GM19324 (cell line): ENCODE data around the gene ERLEC1.
"Not testable (repeated sequence)": the region's sequence is repeated elsewhere in the genome, so short reads cannot be mapped to it uniquely, and the experiment has no call there.

Source experiments
- ATAC-seq: cut with Tn5 transposase; IDR thresholded peaks from one replicate; pipeline ENCODE4 v1.9.1; 2021; ENCODE audit warnings: mild to moderate bottlenecking, moderate library complexity; ENCODE audit not compliant: unreplicated experiment, low FRiP score

Gene ERLEC1

DNA sequence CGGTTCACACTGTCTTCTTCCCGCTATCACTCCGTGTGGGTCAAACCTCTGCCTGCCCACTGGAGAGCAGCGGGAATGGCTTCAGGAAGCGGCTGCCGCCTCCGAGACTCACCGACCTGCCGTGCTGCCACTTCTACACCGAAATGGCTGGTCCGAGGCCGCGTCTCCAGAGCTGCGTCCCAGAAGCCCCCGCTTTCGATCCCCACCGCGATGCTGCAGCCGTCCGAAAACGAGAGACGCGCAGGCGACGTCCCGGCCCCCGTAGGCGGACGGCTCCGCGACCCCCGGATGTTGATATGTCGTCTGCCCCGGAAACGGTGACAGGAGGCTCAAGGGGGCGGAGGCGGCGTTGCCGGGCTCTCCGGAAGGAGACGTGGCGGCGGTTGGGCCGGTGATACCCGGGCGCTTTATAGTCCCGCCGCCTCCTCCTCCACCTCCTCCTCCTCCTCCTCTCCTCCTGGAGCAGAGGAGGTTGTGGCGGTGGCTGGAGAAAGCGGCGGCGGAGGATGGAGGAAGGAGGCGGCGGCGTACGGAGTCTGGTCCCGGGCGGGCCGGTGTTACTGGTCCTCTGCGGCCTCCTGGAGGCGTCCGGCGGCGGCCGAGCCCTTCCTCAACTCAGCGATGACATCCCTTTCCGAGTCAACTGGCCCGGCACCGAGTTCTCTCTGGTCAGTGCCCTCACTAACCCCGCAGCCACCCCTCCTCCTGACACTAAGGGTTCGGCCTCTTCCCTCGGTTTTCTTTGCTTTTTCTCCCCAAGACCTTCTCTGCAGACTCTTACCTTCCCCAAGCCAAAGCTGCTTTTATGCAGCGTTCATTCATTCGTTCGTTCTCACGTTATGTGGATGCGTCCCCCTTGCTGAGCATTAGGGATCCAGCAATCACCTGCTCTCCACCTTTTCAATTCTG is at the start of gene ERLEC1, which contains the start of gene ASB3:
Gene ERLEC1, plus strand, starts transcription at position 340 of the 909 bp plus-strand sequence. Its CDS starts 167 bp downstream, at position 507.
Gene ASB3, minus strand, starts transcription at position 249 of the 909 bp plus-strand sequence. CDS start 21,381 bp downstream, outside the sequence.
- peak; percentile 98 for ATAC-seq

DNA sequence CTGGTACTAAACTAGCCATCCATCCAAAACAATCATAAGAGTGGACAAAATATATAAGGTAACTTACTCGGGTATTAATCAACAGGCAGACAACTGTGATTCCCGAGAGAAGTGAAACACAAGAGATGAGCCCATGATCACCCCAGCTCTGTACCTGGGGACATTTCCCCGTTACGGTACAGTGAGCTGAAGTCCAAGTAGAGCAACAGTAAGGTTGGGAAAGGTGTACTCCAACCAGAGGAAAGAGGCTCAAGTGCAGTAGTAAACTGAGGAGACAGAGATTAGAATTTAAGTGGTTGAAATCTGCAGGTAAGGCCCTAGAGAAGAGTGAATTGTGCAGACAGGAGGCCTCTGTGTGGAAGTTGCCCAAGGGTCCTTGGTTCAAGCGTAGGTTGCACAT is 49.8 kb upstream of the ERLEC1 start:
- ATAC-seq, result no peak

- ATAC-seq, result no peak
Observed at GRCh38 chr2:53739032-53739431, 47.8 kb upstream of the ERLEC1 start.

DNA sequence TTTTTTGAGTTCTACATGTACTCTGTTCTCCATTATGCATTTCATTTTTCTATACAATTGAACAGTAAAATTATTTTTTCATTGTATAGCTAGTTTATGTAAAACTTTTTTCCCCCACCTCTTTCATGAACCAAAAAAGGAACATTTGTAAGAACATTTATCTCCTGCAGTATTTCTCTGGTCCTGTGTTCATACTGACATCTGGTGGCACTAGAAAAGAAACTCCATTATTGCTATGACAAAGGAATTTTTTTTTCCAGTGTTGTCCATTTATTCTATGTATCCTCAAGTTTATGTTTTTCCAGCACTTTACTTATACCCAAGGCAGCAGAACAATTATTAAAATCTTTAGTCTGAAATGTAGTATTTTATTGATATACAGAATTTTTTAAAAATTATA is 46.7 kb upstream of the ERLEC1 start:
- no peak for ATAC-seq

- ATAC-seq, result no peak
Observed at GRCh38 chr2:53744395-53745065, 42.3 kb upstream of the ERLEC1 start.

GRCh38 chr2:53750041-53750768 is 36.6 kb upstream of the ERLEC1 start:
- ATAC-seq, result no peak

GRCh38 chr2:53751728-53752127 is 35.1 kb upstream of the ERLEC1 start:
- no peak for ATAC-seq

GRCh38 chr2:53752385-53752784 is 34.5 kb upstream of the ERLEC1 start:
- ATAC-seq, result no peak

- ATAC-seq, result no peak
Observed at GRCh38 chr2:53753041-53753440, 33.8 kb upstream of the ERLEC1 start.

DNA sequence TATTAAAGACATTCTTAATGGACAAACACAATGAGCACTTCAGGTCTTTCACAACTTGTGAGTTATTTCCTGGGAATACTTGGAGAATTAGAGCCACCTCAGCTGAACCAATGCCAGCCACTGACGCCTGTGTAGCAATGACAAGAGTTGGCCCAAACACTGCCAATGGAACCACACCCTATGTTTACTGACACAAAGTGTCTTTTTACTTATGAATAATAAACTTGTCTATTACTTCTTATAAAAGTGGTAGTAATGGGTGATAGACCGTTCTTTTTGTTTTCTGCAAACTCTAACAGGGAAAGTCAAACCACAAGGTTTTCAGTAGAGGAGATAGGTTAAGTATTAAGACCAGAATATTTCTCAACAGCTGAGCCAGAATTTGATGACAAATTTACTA is 31.7 kb upstream of the ERLEC1 start:
- ATAC-seq, result no peak

GRCh38 chr2:53756644-53757043 is 30.2 kb upstream of the ERLEC1 start:
- ATAC-seq, result no peak

GRCh38 chr2:53757206-53757605 is 29.6 kb upstream of the ERLEC1 start:
- not testable (repeated sequence) for ATAC-seq

- ATAC-seq, result no peak
Observed at GRCh38 chr2:53765767-53766166, 21.1 kb upstream of the ERLEC1 start.

GRCh38 chr2:53767405-53768241 is 19.2 kb upstream of the ERLEC1 start, which contains the start of gene CHAC2:
CHAC2 (plus strand) TSS chr2:53767804; CDS start chr2:53767887, 83 bp downstream.
- ATAC-seq, result peak; percentile 96

GRCh38 chr2:53768242-53768542 is 18.7 kb upstream of the ERLEC1 start:
- ATAC-seq, result peak; percentile 58

DNA sequence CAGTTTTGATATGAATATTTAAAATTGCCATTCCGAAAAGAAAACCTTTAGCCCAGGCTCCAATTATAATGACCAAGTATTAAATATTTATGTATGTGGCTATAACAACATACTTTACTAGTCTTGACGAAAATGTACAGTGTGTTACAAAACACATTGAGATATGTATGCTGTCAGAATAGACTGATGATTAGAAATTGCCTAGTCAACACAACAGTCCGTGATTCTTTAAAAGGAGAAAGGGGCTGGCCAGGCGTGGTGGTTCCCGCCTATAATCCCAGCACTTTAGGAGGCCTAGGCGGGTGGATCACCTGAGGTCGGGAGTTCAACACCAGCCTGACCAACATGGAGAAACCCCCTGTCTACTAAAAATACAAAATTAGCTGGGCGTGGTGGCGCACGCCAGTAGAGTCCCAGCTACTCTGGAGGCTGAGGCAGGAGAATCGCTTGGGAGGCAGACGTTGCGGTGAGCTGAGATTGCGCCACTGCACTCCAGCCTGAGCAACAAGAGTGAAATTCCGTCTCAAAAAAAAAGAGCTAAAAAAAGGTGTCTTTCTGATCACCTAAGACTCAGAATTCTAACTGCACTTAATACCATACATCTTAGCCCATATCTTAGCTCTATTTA is 17.4 kb upstream of the ERLEC1 start:
- no peak for ATAC-seq

DNA sequence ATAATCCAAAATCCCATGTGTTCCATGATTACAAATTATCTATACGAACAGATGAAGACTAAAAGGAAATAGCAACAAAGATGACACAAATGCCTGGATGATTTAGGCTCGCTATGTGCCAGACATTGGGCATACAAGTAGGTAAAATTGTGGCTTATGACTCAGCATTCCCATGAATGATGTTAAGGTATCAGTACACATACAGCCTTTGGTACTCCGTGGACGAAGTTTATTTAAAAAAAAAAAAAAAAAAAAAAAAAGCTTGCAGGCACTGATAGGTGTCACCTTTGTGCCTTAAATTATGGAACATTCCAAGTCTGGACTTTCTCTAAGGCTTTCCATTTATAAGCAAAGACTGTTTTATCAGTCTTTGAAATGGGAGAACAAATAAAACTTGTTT is 16.6 kb upstream of the ERLEC1 start:
- no peak for ATAC-seq

- no peak for ATAC-seq
Observed at GRCh38 chr2:53777134-53777533, 9.7 kb upstream of the ERLEC1 start.

DNA sequence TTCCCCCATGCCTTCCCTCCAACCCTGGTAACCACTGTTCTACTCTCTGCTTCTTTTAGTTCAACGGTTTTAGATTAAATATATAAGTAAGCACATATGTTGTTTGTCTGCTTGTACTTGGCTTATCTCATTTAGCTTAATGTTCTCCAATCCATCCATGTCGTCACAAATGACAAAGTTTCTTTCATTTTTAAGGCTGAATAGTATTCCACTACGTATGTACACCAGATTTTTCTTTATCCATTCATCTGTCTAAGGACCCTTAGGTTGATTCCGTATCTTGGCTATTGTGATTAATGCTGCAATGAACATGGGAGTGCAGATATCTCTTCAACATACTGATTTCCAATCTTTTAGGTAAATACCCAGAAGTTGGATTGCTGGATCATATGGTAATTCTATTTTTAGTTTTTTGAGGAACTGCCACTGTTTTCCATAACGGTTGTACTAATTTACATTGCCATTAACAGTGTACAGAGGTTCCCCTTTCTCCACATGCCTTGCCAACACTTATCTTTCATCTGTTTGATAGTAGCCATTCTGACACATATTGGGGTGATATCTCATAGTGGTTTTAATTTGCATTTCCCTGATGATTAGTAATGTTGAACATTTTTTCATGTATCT is 8.2 kb upstream of the ERLEC1 start:
- no peak for ATAC-seq
